Measurements from ENCODE around the gene NRBF2.
"Not testable (repeated sequence)": the region's sequence is repeated elsewhere in the genome, so short reads cannot be mapped to it uniquely, and the experiment has no call there.

NRBF2 gene

DNA sequence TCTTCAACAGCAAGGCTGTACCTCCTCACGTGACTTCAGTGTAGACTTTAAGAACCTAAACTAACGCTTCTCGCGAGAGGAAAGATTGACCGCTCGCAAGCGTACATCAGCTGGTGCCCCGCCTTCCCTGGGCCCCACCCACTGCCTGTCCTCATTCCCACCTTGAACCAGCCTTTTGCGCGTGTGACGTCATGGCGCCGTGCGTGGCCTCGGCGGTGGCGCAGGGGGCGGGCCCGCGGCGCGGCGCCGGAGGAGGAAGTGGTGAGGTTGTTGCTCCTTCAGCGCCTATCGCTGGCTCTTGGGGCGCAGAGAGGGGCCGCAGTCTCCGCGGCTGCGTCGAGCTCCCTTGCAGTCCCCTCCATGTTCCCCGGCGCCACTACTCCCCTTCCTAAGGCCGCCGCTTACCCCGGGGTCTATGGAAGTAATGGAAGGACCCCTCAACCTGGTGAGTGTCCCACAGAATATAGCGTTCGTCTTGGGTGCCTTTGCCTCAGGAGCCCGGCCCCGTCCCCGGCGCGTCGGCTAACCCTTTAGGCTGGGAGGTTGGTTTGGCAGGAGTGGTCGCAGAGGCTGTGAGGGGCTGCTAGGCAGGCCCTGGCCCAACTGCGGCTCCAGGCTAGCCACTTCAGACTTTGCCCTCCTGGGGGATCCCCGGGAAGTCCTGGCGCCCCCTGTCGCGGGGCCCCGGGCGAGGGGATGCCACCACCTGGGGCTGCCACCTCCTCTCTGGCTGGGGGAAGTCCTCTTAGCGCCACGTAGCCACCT is at the start of gene NRBF2:
TSS of gene NRBF2 (plus strand) at position 273 of the 765 bp plus-strand sequence. CDS start at position 416, 143 bp downstream.
- peak; percentile 82 to 95 (median 86) for DNase-seq

DNA sequence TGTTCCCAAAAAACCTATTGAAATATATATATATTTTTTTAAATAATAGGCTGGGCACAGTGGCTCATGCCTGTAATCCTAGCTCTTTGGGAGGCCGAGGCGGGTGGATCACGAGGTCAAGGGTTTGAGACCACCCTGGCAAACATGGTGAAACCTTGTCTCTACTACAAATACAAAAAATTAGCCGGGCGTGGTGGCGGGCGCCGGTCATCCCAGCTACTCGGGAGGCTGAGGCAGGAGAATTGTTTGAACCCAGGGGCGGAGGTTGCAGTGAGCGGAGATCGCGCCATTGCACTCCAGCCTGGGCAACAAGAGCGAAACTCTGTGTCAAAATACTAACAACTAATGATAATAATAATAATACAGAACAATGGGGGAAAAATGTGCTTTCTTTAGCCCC is 49.7 kb upstream of the NRBF2 start:
- not testable (repeated sequence) for DNase-seq

DNA sequence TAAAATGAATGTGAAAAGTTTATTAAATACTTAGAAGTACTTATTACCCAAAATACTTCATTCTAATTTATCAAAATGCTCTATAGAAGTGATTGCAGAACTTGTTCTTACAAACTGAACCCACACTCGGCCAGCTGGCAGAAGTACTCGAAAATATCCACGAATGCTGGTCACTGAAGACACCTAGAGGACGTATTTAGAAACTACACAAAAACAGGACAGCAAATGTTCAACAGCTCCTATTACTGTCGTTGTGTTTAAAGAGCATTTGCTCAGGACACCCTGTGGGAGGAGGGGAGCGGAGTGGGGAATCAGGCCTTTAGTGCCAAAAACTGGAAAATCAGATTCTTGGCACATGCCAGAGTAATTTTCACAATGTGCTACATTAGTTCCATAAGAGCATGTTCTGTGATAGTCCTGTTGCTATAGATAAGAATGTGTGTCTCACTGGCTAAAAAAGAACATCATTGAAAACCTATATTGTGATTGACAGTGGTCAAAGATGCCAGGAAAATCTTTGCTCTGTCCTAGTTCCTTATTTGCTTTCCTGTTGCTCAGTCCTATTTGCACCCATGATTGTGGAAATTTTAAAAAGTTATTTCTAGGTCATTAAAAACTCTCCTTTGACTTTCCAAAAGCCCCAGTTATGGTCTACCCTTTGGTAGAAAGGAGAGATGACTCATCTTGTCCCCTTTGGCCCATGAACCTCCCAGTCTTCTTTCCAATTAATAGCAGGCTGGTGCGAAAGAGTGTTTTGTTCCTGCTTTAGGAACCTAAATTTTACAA is 49.0 kb upstream of the NRBF2 start:
- DNase-seq: peak in 2 of 4 experiments; percentile 1 to 3

DNA sequence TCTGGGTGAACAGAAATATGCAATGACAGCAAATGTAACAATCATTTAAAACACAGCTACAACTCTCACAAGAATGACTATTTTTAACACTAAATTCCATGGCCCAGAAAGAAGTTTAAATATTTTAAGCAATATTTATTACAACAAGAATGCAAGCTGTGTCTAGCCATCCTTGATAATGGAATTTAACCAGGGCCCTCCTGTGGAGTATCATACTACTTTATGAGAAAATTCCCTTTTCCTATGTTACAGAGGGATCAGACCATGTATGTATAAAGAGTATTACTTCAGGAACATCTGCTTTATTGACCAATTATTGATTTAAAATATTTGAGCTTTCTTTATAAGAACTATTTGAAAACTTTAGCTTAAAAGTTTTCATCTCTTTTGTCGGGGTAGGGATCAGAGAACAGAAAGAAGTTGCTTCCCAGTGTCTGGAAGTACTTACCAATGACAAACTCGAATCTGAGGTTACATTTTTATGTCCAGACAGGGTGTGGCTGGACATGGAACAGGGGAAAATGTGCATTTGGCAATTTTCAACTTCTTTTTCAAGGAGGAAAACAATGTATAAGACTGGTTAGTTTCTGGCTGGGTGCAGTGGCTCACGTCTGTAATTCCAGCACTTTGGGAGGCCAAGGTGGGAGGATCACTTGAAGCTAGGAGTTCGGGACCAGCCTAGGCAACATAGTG is 48.3 kb upstream of the NRBF2 start:
- DNase-seq: no peak

DNA sequence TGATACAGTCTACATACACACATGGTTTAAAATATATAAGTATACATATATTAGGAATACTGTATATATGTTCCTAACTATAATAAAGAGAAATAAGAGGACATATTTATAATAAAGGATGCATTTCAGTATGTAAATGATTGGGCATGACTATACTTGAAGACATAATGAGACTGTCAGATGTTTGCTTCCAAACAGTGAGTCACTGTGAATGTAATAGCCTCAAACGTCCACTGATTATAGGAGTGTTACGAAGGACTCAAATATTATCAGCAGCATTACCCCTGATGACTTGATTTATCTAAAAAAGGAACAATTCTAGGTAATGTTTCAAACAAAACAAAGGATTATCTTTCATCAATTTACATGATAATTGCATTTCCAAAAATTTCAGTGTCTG is 39.9 kb upstream of the NRBF2 start:
- DNase-seq: no peak

DNA sequence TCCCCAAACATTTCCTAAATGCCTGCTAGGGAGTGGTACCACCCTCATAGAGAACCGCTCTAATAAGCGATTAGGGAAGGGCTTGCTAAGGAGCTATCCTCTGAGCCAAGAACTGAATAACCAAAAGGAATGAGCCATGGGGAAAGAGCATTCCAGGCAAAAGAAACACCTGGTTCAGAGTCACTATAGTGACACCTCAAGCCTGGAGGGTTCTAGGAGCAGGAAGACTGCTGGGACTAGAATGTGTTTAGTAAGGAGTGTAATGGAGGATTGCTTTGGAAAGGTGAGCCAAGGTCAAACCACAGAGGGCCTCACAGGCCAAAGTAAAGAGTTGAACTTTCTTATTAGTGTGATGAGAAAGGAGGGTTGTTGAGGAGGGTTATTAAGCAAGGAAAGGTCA is 38.7 kb upstream of the NRBF2 start:
- DNase-seq: no peak

DNA sequence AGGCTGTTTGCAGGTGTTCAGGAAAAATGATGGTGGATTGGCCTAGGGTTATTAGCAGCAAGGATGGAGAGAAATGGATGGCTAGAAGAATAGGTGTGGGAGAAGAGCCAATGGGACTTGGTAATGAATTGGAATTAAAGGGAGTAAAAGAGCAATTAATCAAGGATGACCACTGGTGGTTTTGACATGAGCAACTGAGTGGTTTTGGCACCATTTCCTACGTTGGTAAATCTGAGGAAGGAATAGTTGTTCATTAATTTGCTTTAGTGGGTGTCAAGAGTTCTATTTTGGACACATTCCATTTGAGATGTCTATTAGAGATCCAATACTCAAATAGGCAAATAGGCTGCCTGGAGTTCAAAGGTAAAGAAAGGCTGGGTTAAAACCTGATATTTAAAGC is 38.2 kb upstream of the NRBF2 start:
- no peak for DNase-seq

DNA sequence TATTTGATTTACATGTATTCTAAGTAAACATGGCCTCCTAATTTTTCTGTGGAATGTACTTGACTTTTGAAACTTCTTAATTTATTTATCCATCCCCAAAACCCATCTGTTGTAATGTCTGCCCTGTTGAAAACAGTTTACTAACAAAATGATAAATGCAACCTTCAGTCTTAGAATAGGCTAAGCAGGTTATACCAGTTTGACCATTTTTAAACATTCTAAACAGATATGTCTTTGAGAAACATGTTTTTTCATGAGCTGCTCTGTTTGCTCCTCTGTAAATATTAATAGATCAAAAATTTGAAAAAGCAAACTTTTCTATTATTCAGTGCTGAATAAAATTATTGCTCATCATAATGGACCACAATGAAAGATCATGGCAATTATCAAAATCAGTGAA is 33.4 kb upstream of the NRBF2 start:
- DNase-seq: no peak

DNA sequence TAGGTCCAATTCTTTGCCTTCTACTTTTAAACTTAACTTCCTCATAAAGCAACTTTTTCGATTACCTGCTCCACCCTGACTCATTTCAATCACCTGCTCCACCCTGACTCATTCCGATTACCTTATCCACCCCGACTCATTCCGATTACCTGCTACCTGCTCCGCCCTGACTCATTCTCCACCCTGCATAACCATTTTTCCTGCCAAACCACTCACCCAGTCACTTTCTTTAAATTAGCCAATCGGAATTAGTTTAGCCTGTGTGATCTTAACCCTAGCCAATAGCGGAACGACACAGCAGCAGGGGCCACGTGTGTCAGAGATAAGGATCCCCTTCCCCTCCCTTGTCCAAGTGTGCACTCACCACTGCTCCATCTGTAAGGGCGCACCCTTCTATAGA is 32.0 kb upstream of the NRBF2 start:
- DNase-seq: not testable (repeated sequence)

DNA sequence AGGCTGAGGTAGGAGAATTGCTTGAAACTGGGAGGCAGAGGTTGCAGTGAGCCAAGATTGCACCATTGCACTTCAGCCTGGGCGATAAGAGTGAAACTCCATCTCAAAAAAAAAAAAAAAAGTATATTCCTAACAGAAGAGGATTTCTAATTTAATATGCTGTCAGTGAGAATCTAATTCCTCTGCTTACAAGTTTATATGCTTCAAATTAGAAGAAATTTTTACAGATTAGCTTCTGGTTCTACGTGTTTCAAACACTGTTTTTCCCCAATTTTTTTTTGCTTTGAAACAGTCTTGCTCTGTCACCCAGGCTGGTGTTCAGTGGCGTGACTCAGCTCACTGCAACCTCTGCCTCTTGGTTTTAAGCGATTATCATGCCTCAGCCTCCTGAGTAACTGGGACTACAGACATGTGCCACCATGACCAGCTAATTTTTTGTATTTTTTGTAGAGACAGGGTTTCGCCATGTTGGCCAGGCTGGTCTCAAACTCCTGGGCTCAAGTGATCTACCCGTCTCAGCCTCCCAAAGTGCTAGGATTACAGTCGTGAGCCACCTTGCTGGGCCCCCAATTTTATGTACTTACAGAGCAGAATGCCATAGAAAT is 30.7 kb upstream of the NRBF2 start:
- DNase-seq: not testable (repeated sequence)

DNA sequence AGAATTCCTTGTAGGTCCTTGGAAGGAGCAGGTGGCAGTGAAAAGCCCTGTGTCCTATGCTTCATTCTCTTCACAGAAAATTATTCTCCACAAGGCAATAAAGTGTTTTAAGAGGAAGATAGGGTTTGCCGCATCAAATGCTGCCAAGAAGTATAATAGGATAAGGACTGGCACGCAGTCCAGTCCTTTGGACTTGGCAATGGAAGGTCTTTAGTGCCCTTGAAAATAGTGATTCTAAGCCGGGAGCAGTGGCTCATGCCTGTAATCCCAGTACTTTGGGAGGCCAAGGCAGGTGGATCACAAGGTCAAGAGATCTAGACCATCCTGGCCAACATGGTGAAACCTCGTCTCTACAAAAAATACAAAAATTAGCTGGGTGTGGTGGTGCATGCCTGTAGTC is 29.9 kb upstream of the NRBF2 start:
- not testable (repeated sequence) for DNase-seq

DNA sequence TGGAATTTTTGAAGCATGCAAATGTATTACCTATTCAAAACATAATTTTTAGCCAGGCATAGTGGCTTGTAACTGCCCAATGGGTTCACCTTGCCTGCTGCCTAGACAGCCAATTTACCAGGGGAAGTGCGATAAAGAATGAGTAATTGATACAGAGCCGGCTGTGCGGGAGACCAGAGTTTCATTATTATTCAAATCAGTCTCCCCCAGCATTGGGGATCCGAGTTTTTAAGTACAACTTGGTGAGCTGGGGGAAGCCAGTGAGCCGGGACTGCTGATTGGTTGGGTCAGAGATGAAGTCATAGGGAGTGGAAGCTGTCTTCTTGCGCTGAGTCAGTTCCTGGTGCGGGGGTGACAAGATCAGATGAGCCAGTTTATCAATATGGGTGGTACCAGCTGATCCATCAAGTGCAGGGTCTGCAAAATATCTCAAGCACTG is 29.1 kb upstream of the NRBF2 start:
- no peak for DNase-seq

DNA sequence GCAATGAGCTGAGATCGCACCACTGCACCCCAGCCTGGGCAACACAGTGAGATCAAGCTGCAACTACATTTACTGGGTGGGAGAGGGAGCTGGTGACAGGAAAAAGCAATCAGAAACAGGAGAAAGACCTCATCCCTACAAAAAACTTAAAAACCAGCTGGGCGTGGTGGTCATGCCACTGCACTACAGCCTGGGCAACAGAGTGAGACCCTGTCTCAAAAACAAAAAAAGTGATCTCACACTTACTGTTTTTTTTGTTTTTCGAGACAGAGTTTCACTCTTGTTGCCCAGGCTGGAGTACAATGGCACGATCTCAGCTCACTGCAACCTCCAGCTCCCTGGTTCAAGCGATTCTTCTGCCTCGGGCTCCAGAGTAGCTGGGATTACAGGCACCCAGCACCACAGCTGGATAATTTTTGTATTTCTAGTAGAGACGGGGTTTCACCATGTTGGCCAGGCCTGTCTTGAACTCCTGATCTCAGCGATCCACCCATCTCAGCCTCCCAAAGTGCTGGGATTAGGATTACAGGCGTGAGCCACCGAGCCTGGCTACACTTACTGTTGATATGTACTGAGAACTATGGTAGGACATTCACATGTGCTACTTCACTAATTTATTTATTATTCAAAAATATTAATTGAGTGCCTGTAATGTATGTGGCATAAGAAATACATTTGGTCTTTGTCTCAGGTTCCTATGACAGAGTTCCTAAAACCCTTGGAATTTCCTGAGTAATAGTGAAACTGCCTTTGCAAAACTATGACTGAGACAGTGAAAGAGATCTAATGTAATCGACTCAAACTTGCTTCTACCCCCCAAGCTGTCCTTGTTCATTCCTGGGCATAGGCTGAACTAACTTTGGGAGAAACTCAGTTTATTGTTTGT is 27.7 kb upstream of the NRBF2 start:
- DNase-seq: no peak

DNA sequence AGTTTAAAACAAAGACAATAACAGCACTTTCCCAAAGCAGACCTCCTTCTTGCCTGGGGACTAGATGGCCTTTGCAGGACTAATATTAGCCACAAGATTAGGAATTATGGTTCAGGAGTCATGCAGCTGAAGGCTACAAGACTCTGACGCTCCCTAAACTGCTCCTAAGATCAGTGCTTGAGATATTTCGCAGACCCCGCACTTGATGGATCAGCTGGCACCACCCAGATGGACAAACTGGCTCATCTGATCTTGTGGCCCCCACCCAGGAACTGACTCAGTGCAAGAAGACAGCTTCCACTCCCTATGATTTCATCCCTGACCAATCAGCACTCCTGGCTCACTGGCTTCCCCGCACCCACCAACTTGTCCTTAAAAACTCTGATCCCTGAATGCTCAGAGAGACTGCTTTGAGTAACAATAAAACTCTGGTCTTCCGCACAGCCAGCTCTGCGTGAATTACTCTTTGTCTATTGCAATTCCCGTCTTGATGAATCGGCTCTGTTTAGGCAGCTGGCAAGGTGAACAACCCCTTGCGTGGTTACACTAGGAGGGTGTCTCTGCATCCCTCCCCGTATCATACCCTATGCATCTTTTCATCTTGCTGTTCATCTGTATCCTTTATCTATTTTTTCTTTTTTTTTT is 26.9 kb upstream of the NRBF2 start:
- DNase-seq: no peak

DNA sequence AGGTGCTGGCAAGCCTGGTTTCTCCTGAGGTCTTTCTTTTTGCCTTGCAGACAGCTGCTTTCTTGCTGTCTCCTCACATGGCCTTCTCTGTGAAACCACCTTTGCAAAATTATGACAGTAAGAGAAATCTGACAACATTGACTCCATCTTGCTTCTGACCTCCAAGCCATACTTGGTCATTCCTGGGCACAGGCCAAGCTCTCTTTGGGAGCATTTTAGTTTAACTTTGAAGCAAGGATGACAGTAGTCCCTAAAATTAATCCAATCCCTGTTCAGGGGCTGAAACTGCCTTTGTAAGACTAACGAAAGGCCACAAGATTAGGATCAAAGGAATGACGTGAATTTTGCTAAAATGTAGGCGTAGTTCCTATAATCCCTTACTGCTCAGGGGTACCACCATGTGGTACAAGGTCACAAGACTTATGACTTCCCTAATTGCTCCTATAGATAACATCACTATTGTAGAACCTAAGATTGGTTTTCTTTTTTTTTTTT is 25.1 kb upstream of the NRBF2 start:
- no peak for DNase-seq

DNA sequence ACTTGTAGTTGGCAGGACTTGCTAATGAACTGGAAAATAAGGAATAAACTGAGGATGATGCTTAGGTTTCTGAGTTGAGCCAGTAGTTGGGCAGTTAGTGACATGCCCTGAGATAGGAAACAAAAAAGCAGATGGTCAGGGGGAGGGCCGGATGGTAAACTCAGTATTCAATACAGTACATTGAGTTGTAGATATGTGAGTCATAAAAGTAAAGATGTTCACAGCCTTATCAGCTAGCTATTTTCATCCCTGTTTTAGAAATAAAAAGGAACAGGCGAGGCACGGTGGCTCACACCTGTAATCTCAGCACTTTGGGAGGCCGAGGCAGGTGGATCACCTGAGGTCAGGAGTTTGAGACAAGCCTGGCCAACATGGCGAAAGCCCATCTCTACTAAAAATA is 22.2 kb upstream of the NRBF2 start:
- DNase-seq: no peak

DNA sequence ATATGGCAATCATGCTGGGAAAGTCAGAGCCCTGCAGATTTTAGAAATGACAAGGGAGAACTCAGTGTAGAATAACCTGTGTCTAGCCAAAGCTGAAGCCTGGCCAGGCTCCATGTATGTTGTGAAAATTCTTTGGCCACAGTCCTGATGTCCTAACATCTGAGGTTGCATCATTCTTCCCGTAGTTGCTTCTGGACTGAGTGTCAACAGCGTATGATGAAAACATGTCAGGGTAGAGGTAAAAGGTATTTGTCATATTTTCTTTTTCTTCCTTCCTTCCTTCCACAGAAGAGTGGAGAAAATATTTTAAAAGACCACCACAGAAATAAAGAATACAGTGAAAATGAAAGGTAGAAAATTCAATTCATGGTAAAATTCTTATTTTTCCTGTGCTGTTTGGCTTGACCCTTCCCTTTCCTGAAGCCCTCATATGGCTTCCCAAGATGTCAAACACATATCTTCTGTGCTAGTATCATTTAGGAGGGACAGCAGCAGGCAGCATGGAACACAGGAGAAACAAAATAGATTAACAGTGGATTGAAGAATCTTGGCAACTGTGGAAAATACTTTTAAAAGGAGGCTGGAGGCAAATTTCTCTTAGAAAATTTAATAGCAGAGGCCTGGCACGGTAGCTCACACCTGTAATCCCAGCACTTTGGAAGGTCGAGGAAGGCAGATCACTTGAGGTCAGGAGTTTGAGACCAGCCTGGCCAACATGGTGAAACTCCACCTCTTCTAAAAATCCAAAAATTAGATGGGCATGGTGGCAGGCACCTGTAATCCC is 18.9 kb upstream of the NRBF2 start:
- no peak for DNase-seq

DNA sequence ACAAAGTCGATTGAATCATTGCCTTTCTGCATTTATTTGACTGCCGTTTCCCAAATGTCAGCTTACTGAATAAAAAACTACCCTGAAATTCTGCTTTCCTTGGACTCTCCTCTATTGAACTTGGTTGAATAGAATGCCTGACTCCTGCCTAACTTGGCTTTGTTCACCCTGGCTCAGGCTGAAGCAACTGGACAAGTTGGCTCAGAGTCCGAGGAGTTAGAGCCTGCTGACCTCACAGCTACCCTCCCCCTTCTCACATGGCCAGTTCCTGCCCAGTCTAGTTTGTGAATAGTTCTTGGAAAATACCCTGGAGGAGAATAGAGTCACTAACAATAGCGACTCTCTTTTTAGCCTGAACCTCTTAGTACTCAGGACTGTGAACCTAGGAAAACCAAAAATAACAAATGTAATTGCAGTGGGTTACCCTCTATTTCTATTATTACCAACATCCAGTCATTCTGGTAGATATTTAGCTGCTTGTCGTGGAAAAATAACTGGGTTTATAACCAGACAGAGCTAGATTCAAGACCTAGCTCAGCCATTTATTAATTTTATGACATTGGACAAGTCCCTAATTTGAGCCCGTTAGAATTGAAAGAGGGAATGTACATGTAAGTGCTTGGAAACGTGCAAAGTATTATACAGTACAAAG is 17.3 kb upstream of the NRBF2 start:
- DNase-seq: no peak

DNA sequence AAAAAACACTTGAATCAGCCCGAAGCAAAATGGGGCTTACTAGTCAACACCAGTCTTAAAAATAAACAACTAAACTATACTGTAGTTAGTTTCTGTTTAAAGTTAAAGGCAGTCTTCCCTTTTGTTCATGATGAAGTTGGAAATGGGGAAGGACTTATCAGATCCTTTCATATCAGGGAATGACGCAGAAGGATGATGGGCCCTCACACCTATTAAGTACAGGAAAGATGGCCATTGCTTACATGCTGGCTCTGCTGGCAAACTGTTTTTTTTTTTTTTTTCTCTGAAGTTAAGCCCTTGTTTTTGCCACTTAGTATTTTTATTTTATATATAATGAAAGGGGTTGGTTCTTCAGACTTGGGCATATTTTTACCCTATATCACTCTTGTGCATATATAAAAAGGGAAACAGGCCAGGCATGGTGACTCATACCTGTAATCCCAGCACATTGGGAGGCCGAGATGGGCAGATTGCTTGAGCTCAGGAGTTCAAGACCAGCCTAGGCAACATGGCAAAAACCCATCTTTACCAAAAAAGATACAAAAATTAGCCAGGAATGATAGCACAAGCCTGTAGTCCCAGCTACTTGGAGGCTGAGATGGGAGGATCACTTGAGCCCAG is 16.6 kb upstream of the NRBF2 start:
- DNase-seq: no peak

DNA sequence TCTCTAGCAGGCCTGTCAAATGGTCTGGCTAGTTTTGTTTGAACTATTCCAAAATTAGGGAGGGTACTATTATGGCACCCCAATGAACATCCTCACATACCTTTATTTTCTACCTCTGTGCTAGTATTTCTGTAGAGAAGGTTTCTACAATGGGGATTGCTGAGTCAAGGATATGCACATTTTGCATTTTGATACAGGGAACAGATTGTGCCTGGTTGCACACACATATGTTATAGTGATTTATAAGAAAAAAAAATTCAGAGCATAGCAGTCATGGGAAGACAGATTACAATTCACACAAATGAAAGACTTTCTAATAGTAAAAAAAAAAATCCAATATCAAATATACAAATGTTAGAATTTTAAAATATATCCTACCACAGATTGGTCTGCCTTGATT is 14.1 kb upstream of the NRBF2 start:
- DNase-seq: no peak

Data from activated naive CD4-positive, alpha-beta T cell (primary cell).